ENCODE data around the gene ATP11A.

Gene ATP11A

DNA sequence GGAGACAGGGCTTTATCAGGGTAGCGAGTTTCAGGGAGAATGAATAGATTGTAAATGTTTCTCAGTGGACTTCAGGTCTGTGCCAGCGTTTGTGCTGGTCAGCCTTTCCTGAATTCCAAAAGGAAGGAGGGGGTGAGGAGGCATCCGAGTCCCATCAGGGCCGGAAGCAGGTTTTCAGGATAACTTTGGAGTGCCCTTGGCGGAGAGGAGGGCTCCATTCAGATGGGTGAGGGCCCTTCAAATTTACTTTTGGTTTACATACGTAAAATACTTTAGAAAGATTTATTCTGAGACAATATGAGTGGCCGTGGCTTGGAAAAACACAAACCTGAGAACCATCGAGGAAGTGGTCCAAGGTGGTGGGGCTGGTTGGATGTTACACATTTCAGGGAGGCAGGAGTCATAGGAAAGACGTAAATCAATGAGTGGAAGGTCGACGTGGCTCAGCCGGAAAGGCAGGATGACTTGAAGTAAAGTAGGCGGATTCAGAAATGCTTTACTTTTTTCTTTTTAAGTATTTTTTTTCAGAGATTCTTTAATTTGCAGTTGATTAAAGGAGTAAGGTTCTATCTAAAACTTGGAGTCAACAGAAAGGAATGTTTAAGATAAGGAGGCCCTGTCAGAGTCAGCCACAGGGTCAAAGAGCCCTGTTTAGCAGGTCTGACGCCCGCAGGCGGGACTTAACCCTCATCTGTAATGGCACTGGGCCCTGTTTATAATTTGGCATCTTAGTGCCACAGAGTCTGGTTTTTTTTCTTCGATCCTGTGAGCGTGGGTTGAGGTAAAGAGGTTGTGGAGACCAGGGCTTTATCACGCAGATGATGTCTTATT lies 32.8 kb downstream of the ATP11A start:
- H3K27me3 ChIP-seq (ENCODE audit: control insufficient read depth, insufficient read depth, low read length), result no peaks in the 10 kb centered on the region
- peaks cover 22% of the 10 kb centered on the region for H3K4me1 ChIP-seq (ENCODE audit: control insufficient read depth, low read depth, low read length)
- no peak overlapping the region for H3K27ac ChIP-seq (ENCODE audit: low read length)
- no peaks in the 10 kb centered on the region for H3K9me3 ChIP-seq (ENCODE audit: control insufficient read depth, low read depth, low read length)
- H3K4me3 ChIP-seq (ENCODE audit: low read length), result no peak overlapping the region
- no peaks in the 10 kb centered on the region for H3K36me3 ChIP-seq (ENCODE audit: control insufficient read depth, low read depth, low read length)
- H3K9ac ChIP-seq (ENCODE audit: low read length), result no peak overlapping the region

DNA sequence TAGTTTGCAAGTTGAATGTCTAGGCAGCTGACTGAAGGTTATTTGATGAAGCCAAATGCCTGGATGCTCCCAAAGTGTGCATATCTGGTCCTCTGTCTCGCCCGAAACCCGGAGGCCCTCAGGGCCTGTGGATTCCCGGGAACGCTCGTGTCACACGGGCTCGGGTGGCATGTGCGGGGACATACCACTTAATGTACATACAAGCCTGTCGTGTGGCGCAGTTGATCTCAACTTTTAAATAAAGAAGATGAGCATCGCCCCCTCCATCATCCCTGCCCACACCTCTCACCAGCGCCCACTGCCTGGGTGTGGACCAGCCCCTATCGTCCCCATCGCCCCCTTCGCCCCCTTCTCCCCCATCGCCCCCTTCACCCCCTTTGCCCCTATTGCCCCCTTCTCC lies 33.9 kb downstream of the ATP11A start:
- Histone ChIP-seq H3K4me3 (ENCODE audit: low read length) (no peak overlapping the region), H3K27ac (ENCODE audit: low read length) (no peak overlapping the region), H3K9ac (ENCODE audit: low read length) (no peak overlapping the region), H3K27me3 (ENCODE audit: control insufficient read depth, insufficient read depth, low read length) (no peaks in the 10 kb centered on the region), H3K4me1 (ENCODE audit: control insufficient read depth, low read depth, low read length) (peaks cover 25% of the 10 kb centered on the region), H3K9me3 (ENCODE audit: control insufficient read depth, low read depth, low read length) (no peaks in the 10 kb centered on the region), H3K36me3 (ENCODE audit: control insufficient read depth, low read depth, low read length) (no peaks in the 10 kb centered on the region)

GRCh38 chr13:112724788-112725345 lies 35.0 kb downstream of the ATP11A start:
- no peak overlapping the region for H3K4me3 ChIP-seq (ENCODE audit: low read length)
- no peaks in the 10 kb centered on the region for H3K9me3 ChIP-seq (ENCODE audit: control insufficient read depth, low read depth, low read length)
- H3K4me1 ChIP-seq (ENCODE audit: control insufficient read depth, low read depth, low read length), result peaks cover 25% of the 10 kb centered on the region
- no peaks in the 10 kb centered on the region for H3K36me3 ChIP-seq (ENCODE audit: control insufficient read depth, low read depth, low read length)
- no peak overlapping the region for H3K9ac ChIP-seq (ENCODE audit: low read length)
- no peaks in the 10 kb centered on the region for H3K27me3 ChIP-seq (ENCODE audit: control insufficient read depth, insufficient read depth, low read length)
- no peak overlapping the region for H3K27ac ChIP-seq (ENCODE audit: low read length)

- H3K9me3 ChIP-seq (ENCODE audit: control insufficient read depth, low read depth, low read length), result no peaks in the 10 kb centered on the region
- no peaks in the 10 kb centered on the region for H3K36me3 ChIP-seq (ENCODE audit: control insufficient read depth, low read depth, low read length)
- H3K4me3 ChIP-seq (ENCODE audit: low read length), result no peak overlapping the region
- H3K27me3 ChIP-seq (ENCODE audit: control insufficient read depth, insufficient read depth, low read length), result no peaks in the 10 kb centered on the region
- no peak overlapping the region for H3K27ac ChIP-seq (ENCODE audit: low read length)
- H3K9ac ChIP-seq (ENCODE audit: low read length), result no peak overlapping the region
- H3K4me1 ChIP-seq (ENCODE audit: control insufficient read depth, low read depth, low read length), result peaks cover 27% of the 10 kb centered on the region
Observed at GRCh38 chr13:112725346-112726015, 35.6 kb downstream of the ATP11A start.

DNA sequence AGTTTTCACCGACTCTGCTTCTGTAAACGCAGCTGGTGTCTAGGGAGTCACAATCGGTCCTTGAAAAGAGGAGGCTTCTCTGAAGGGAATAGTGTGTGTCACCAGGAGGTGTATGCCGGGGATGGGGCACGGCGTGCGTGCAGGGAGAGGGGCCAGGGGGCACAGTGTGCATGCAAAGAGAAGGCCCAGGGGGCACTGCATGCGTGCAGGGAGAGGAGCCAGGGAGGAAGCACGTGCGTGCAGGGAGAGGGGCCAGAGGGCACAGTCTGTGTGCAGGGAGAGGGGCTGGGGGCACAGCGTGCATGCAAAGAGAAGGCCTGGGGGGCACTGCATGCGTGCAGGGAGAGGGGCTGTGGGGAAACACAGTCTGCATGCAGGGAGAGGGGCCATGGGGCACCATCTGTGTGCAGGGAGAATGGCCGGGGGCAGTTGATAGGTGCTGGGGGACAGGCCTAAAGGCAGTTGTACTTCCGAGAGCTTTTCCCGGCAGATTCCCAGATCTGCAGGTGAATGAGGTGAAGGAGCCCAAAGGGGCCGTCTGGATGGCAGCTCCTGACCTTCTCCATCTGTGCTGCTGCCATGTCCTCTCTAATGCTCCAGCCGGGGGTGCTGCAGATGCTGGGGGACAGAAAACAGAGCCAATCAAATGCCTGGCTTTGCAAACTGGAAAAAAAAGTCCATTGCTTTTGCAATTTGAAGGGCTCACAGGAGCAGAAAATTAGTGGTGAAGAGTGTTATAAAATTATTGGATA lies 36.4 kb downstream of the ATP11A start:
- no peaks in the 10 kb centered on the region for H3K9me3 ChIP-seq (ENCODE audit: control insufficient read depth, low read depth, low read length)
- no peak overlapping the region for H3K9ac ChIP-seq (ENCODE audit: low read length)
- no peak overlapping the region for H3K4me3 ChIP-seq (ENCODE audit: low read length)
- H3K27ac ChIP-seq (ENCODE audit: low read length), result no peak overlapping the region
- H3K4me1 ChIP-seq (ENCODE audit: control insufficient read depth, low read depth, low read length), result peaks cover 28% of the 10 kb centered on the region
- no peaks in the 10 kb centered on the region for H3K36me3 ChIP-seq (ENCODE audit: control insufficient read depth, low read depth, low read length)
- no peaks in the 10 kb centered on the region for H3K27me3 ChIP-seq (ENCODE audit: control insufficient read depth, insufficient read depth, low read length)

DNA sequence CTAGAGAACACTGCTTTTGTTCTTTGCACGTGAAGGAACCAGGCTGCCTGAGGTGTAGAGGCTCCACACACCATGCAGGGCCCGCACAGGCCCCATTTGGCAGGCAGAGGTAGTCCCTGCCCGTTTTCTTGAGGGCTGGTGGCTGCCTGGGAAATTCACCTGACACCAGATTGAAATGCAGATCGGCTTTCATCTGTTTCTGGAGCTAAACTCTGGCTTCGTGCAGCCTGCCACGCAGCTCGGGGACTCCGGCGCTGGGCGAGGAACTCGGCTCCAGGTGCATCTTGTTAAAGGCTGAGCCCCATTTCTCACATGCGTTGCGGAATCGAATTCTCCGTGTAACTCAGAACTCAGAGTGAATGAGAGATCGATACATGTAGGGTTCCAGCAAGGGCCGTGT lies 37.7 kb downstream of the ATP11A start:
- H3K4me3 ChIP-seq (ENCODE audit: low read length), result no peak overlapping the region
- no peak overlapping the region for H3K9ac ChIP-seq (ENCODE audit: low read length)
- no peak overlapping the region for H3K27ac ChIP-seq (ENCODE audit: low read length)
- H3K36me3 ChIP-seq (ENCODE audit: control insufficient read depth, low read depth, low read length), result no peaks in the 10 kb centered on the region
- peaks cover 30% of the 10 kb centered on the region for H3K4me1 ChIP-seq (ENCODE audit: control insufficient read depth, low read depth, low read length)
- H3K27me3 ChIP-seq (ENCODE audit: control insufficient read depth, insufficient read depth, low read length), result no peaks in the 10 kb centered on the region
- H3K9me3 ChIP-seq (ENCODE audit: control insufficient read depth, low read depth, low read length), result no peaks in the 10 kb centered on the region

DNA sequence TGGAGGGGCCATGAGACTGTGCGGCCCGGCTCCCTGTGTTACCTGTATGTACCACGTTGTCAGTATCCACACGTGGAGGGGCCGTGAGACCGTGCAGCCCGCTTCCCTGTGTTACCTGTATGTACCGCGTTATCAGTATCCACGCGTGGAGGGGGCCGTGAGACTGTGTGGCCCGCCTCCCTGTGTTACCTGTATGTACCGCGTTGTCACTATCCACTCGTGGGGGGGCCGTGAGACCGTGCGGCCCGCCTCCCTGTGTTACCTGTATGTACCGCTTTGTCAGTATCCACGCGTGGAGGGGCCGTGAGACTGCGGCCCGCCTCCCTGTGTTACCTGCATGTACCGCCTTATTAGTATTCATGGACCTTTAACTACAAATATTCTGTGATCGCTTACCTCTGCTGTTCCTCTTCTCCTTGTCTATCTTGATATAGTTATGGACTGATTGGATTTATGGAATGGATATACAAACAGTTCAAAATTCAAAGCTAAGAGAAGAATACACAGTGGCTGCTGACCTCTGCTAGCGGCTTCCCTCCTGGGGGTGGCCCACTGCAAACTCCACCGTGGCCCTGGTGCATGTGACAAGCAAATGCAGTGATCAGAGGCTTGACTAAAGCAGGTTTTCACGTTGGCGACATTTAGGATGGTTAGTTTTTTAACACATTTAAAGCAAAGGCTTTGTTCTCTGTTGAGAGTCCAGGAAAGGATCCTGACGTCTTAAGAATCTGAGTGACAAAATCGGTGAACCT lies 38.7 kb downstream of the ATP11A start:
- H3K27ac ChIP-seq (ENCODE audit: low read length), result no peak overlapping the region
- H3K36me3 ChIP-seq (ENCODE audit: control insufficient read depth, low read depth, low read length), result no peaks in the 10 kb centered on the region
- H3K27me3 ChIP-seq (ENCODE audit: control insufficient read depth, insufficient read depth, low read length), result no peaks in the 10 kb centered on the region
- H3K4me3 ChIP-seq (ENCODE audit: low read length), result no peak overlapping the region
- peaks cover 38% of the 10 kb centered on the region for H3K4me1 ChIP-seq (ENCODE audit: control insufficient read depth, low read depth, low read length)
- no peak overlapping the region for H3K9ac ChIP-seq (ENCODE audit: low read length)
- H3K9me3 ChIP-seq (ENCODE audit: control insufficient read depth, low read depth, low read length), result no peaks in the 10 kb centered on the region

DNA sequence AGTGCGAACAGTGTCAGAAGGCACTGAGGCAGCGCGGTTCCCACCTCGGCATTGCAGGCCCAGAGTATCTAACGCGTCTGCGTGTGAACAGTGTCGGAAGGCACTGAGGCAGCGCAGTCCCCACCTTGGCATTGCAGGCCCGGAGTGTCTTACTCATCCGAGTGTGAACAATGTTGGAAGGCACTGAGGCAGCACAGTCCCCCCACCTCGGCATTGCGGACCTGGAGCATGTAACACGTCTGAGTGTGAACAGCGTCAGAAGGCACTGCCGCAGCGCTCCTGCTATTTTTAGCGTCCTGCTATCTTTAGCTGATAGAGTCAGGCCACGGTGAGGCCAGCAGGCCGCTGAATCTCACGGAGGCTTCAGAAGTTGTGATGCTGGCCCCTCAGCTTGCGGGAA lies 39.6 kb downstream of the ATP11A start:
- H3K4me1 ChIP-seq (ENCODE audit: control insufficient read depth, low read depth, low read length), result peaks cover 47% of the 10 kb centered on the region
- no peaks in the 10 kb centered on the region for H3K27me3 ChIP-seq (ENCODE audit: control insufficient read depth, insufficient read depth, low read length)
- no peak overlapping the region for H3K4me3 ChIP-seq (ENCODE audit: low read length)
- H3K9ac ChIP-seq (ENCODE audit: low read length), result no peak overlapping the region
- H3K36me3 ChIP-seq (ENCODE audit: control insufficient read depth, low read depth, low read length), result no peaks in the 10 kb centered on the region
- H3K27ac ChIP-seq (ENCODE audit: low read length), result no peak overlapping the region
- H3K9me3 ChIP-seq (ENCODE audit: control insufficient read depth, low read depth, low read length), result no peaks in the 10 kb centered on the region

GRCh38 chr13:112730157-112730671 lies 40.4 kb downstream of the ATP11A start:
- Histone ChIP-seq H3K4me3 (ENCODE audit: low read length) (no peak overlapping the region), H3K27me3 (ENCODE audit: control insufficient read depth, insufficient read depth, low read length) (no peaks in the 10 kb centered on the region), H3K9me3 (ENCODE audit: control insufficient read depth, low read depth, low read length) (no peaks in the 10 kb centered on the region), H3K9ac (ENCODE audit: low read length) (no peak overlapping the region), H3K27ac (ENCODE audit: low read length) (no peak overlapping the region), H3K36me3 (ENCODE audit: control insufficient read depth, low read depth, low read length) (no peaks in the 10 kb centered on the region), H3K4me1 (ENCODE audit: control insufficient read depth, low read depth, low read length) (peaks cover 52% of the 10 kb centered on the region)

GRCh38 chr13:112731667-112732616 lies 42.1 kb downstream of the ATP11A start:
- Histone ChIP-seq H3K9me3 (ENCODE audit: control insufficient read depth, low read depth, low read length) (no peaks in the 10 kb centered on the region), H3K4me1 (ENCODE audit: control insufficient read depth, low read depth, low read length) (peaks cover 56% of the 10 kb centered on the region), H3K9ac (ENCODE audit: low read length) (no peak overlapping the region), H3K27ac (ENCODE audit: low read length) (no peak overlapping the region), H3K27me3 (ENCODE audit: control insufficient read depth, insufficient read depth, low read length) (no peaks in the 10 kb centered on the region), H3K36me3 (ENCODE audit: control insufficient read depth, low read depth, low read length) (no peaks in the 10 kb centered on the region), H3K4me3 (ENCODE audit: low read length) (no peak overlapping the region)
